Neural cell (in vitro differentiated cells): Measurements from ENCODE around the gene F7.

Experiments
- CTCF ChIP-seq: fragments of 450-650 bp; IDR thresholded peaks from 2 replicates; pipeline ENCODE4 v1.5.1; 2014; ENCODE audit warnings: antibody characterized with exemption, mild to moderate bottlenecking, moderate library complexity; ENCODE audit not compliant: poor library complexity, severe bottlenecking
- POLR2AphosphoS5 ChIP-seq: IDR thresholded peaks from 2 replicates; pipeline ENCODE4 v1.6.1; 2012
- REST ChIP-seq: IDR thresholded peaks from 2 replicates; pipeline ENCODE4 v1.6.1; 2012; ENCODE audit warnings: borderline replicate concordance

- no peak for TF ChIP-seq CTCF
- no peak for TF ChIP-seq REST
- no peak for TF ChIP-seq POLR2AphosphoS5
Observed at GRCh38 chr13:113141601-113141970, 36.0 kb downstream of the F7 start.
